GM12873 (cell line): ENCODE results near the gene CSNK1D.

Experiments used
- CTCF ChIP-seq: IDR thresholded peaks from 2 replicates; pipeline ENCODE4 v1.5.1; 2012; ENCODE audit warnings: low read depth, mild to moderate bottlenecking, moderate library complexity, low read length, control low read depth; ENCODE audit not compliant: insufficient read depth; ENCODE audit errors: missing control alignments

The CSNK1D gene

GRCh38 chr17:82296511-82297279 lies 23.2 kb upstream of the CSNK1D start:
- TF ChIP-seq CTCF = no peak

GRCh38 chr17:82295472-82295814 lies 21.9 kb upstream of the CSNK1D start:
- TF ChIP-seq CTCF = no peak

DNA sequence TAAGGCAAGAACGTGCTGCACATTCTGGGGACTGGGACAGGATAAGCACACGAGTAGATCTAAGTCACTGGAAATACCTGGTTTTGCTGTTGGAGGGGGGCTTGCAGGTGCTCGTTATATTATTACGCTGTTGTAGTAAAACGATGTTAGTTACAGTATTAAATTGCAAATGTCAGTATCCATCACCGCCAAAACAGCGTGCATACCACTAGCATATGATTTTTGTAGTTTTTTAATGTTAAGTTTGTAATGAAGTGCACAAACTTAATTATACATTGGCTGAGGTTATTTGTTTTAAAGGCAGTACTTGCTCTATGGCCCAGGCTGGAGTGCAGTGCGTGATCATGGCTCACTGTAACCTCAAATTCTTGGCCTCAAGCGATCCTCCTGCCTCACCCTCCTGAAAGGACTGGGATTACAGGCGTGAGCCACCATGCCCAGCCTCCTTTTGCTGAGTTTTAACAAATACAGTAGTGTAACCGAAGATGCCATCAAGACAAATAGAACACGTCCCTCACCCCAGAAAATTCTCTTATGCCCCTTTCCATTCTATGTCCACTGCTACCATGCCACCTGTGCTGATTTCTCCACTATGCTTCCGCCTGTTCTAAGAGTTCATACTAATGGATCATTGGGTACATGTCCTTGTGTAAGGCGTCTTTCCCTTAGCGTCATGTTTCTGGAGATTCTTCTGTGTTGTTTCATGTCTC lies 20.7 kb upstream of the CSNK1D start:
- TF ChIP-seq CTCF = no peak

DNA sequence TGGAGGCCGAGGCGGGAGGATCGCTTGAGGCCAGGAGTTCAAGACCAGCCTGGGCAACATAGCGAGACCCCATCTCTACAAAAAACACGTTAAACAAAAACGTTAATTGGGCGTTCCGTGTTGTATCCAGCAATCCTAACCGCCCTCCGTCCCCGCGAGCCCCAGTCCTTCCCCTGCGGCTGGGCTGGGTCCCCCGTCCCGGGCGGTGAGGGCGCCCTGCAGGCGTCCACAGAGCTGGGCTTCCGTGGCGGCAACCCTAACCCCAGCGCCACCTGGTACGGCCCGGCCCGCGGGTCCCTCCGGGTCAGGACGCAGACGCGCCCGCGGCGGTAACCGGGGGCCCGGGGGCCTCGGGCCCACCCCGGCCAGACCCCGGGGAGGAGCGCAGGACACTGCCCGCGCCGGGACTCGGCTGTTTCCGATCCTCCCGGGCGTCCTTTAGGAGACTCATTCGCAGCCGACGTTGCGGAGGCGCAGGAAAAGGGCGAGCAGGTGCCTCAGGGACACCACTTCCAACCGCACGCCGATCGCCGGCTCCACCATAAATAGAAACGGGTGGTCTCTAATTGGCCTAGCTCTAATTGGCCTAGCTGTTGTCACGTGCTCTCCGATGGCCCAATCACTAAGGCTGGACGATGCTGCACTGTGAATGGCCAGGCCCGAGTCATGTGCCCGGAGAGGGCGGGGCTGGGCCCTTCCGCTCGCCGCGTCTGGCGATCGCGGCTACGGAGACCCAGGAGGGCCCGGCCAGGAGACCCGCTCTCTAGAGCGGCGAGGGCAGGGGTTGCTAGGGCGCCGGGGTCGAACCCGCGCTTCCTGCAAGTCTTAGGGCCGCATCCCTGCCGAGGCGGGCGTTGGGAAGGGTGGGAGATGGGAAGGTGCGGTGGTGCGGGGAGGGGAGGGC lies 19.0 kb upstream of the CSNK1D start:
- TF ChIP-seq CTCF = no peak

- TF ChIP-seq CTCF = no peak
Observed at GRCh38 chr17:82291582-82292250, 18.2 kb upstream of the CSNK1D start.

GRCh38 chr17:82287868-82288801 lies 14.6 kb upstream of the CSNK1D start:
- TF ChIP-seq CTCF = no peak
